Endothelial cell of umbilical vein (primary cell): Measurements from ENCODE around the gene DPPA2. TPM values are rescaled to one million over a fixed set of nuclear protein-coding genes. Genes with fewer than 3 reads are reported as not detected.

ENCODE experiments used
- BruUV-seq: library from RNA; stranded (reverse); fragments of 400-500 nt; replicated peaks from 2 replicates; lab custom pipeline; 2021; lab: Mats Ljungman, UMichigan
- CTCF ChIA-PET: fragments of 300-600, 350-600 bp; sonication (Branson Sonifier 250); formaldehyde crosslinking; loops from one replicate; lab custom pipeline; 2021; ENCODE audit warnings: antibody characterized with exemption, inconsistent platforms; lab: Charles Lee
- POLR2A ChIA-PET: fragments of 300-600, 350-600 bp; sonication (Branson Sonifier 250); formaldehyde crosslinking; loops from one replicate; lab custom pipeline; 2021; ENCODE audit warnings: antibody characterized with exemption, inconsistent platforms; lab: Charles Lee
- DNase-seq: peaks from one replicate; pipeline ENCODE4 v3.0.0-alpha.2; 2011; ENCODE audit warnings: low read depth, low spot score
- FAIRE-seq: peaks from 2 replicates; lab custom pipeline; 2011; peaks lifted over from hg19 to GRCh38; lab: Jason Lieb, UNC
- H2AFZ ChIP-seq: 2 replicates; pipeline ENCODE4 v1.6.0; 2012; ENCODE audit warnings: low read depth, low read length, control low read depth, inconsistent platforms
- H3K27ac ChIP-seq: 2 replicates; pipeline ENCODE4 v1.5.1; 2011; ENCODE audit warnings: low read depth, mild to moderate bottlenecking, control low read depth, low read length, moderate library complexity; ENCODE audit not compliant: insufficient read depth
- H3K27me3 ChIP-seq, 2 experiments: 2 replicates each; pipeline versions ENCODE4 v1.6.0 to v1.6.1; 2011; ENCODE audit warnings: low read length in 2 of 2, mixed read lengths in 1 of 2; ENCODE audit not compliant: control insufficient read depth in 2 of 2, insufficient read depth in 2 of 2
- H3K36me3 ChIP-seq, 2 experiments: 2 replicates in 1 of 2; 3 replicates in 1 of 2; pipeline ENCODE4 v1.5.1; 2011; ENCODE audit warnings: low read length in 2 of 2, mild to moderate bottlenecking in 1 of 2, moderate library complexity in 1 of 2; ENCODE audit not compliant: control insufficient read depth in 2 of 2, insufficient read depth in 2 of 2; ENCODE audit errors: extremely low read depth in 1 of 2
- H3K4me1 ChIP-seq: 3 replicates; pipeline ENCODE4 v1.5.1; 2011; ENCODE audit warnings: mild to moderate bottlenecking, low read length; ENCODE audit not compliant: control insufficient read depth, insufficient read depth; ENCODE audit errors: extremely low read depth
- H3K4me2 ChIP-seq: 2 replicates; pipeline ENCODE4 v1.6.1; 2011; ENCODE audit warnings: low read length, control low read depth, mixed read lengths; ENCODE audit not compliant: insufficient read depth
- H3K4me3 ChIP-seq, 3 experiments: fragments of 200-600 bp in 1 of 3; sonication (generic), shearing (Covaris generic) in 1 of 3; replicated peaks in 1 of 3; 2 replicates each; pipeline ENCODE4 v1.5.1; 2011 to 2016; ENCODE audit warnings: control low read depth in 3 of 3, low read length in 3 of 3, mild to moderate bottlenecking in 2 of 3, inconsistent platforms in 1 of 3, low read depth in 1 of 3, moderate library complexity in 1 of 3; ENCODE audit not compliant: insufficient read depth in 1 of 3
- H3K79me2 ChIP-seq: 2 replicates; pipeline ENCODE4 v1.6.0; 2012; ENCODE audit warnings: low read length, inconsistent platforms; ENCODE audit not compliant: control insufficient read depth, insufficient read depth
- H3K9ac ChIP-seq: replicated peaks from 2 replicates; pipeline ENCODE3; 2011; ENCODE audit warnings: low read length, control low read depth; ENCODE audit not compliant: insufficient read depth; ENCODE audit errors: extremely low read depth
- H3K9me1 ChIP-seq: replicated peaks from 3 replicates; pipeline ENCODE4 v1.6.0; 2011; ENCODE audit warnings: mild to moderate bottlenecking, low read length; ENCODE audit not compliant: control insufficient read depth, insufficient read depth; ENCODE audit errors: extremely low read depth
- H3K9me3 ChIP-seq: replicated peaks from 2 replicates; pipeline ENCODE4 v1.5.1; 2012; ENCODE audit warnings: low read length, inconsistent platforms; ENCODE audit not compliant: control insufficient read depth, insufficient read depth
- H4K20me1 ChIP-seq: replicated peaks from 2 replicates; pipeline ENCODE3; 2011; ENCODE audit warnings: mild to moderate bottlenecking, low read length; ENCODE audit not compliant: control insufficient read depth, insufficient read depth; ENCODE audit errors: extremely low read depth
- CTCF ChIP-seq, 2 donors: IDR thresholded peaks; 1 replicate in 1 of 2; 2 replicates in 1 of 2; pipeline ENCODE4 v1.5.1; 2011; ENCODE audit warnings: low read length in 2 of 2, mild to moderate bottlenecking in 2 of 2, moderate library complexity in 2 of 2, control low read depth in 1 of 2, inconsistent platforms in 1 of 2, low read depth in 1 of 2; ENCODE audit not compliant: insufficient read depth in 1 of 2; ENCODE audit errors: extremely low read depth in 1 of 2
- FOS ChIP-seq: IDR thresholded peaks from 2 replicates; pipeline ENCODE4 v1.6.1; 2011; ENCODE audit warnings: mild to moderate bottlenecking, low read length, moderate library complexity, borderline replicate concordance; ENCODE audit not compliant: insufficient read depth
- GATA2 ChIP-seq: IDR thresholded peaks from 2 replicates; pipeline ENCODE4 v1.7.0; 2011; ENCODE audit warnings: low read depth, mild to moderate bottlenecking, moderate library complexity, mixed read lengths, low read length; ENCODE audit not compliant: insufficient read length, insufficient read depth
- MAX ChIP-seq: IDR thresholded peaks from 2 replicates; pipeline ENCODE4 v1.6.1; 2011; ENCODE audit not compliant: insufficient read depth, insufficient read length
- POLR2A ChIP-seq: IDR thresholded peaks from 2 replicates; pipeline ENCODE4 v1.6.1; 2012; ENCODE audit warnings: low read depth, mild to moderate bottlenecking, control low read depth, low read length
- dilution Hi-C: fragments of 300-500 bp; cut with MboI; formaldehyde crosslinking; loops from one replicate; pipeline ENCODE4 v1.15.0; 2019; ENCODE audit warnings: low sequenced_read_pairs; ENCODE audit not compliant: extremely low pct_ligation_motif_present
- intact Hi-C: fragments of 100-400 bp; cut with micrococcal nuclease; formaldehyde crosslinking; loops from one replicate; pipeline ENCODE4 v1.10.0; 2022
- polyA plus RNA-seq, 4 experiments: library from polyadenylated mRNA; depleted of rRNA in 3 of 4; stranded (reverse) in 3 of 4; unstranded in 1 of 4; fragments of >200 nt; gene quantifications; 2 replicates each; pipeline versions ENCODE4 v1.2.1 to v1.2.3, GENCODE V29; 2011 to 2012; ENCODE audit warnings: missing spikeins in 1 of 4
- total RNA-seq: library from RNA; stranded (reverse); gene quantifications from 2 replicates; pipeline ENCODE4 v1.2.3, GENCODE V29; 2021

The DPPA2 gene
- total and polyA plus RNA-seq, 2 donors (not counting 3 experiments of a cell fraction or from before 2014, with no cell fraction given): not detected

- intact Hi-C loops: no loop called here
Observed at GRCh38 chr3:109355625-109356441, 39.5 kb upstream of the DPPA2 start.

More at GRCh38 chr3:109355625-109356441, 39.5 kb upstream of the DPPA2 start:
- ChIA-PET POLR2A (no interaction called here), CTCF (no interaction called here)
- DNase-seq (no peak), FAIRE-seq (no peak)
- dilution Hi-C loops: no loop called here
- Histone ChIP-seq H3K4me2 (no peak overlapping the region), H3K27ac (no peak overlapping the region), H3K4me3 (no peak overlapping the region), H3K9me3 (no peaks in the 10 kb centered on the region), H4K20me1 (no peaks in the 10 kb centered on the region), H3K9ac (no peak overlapping the region), H3K27me3 (no peaks in the 10 kb centered on the region), H3K36me3 (no peaks in the 10 kb centered on the region), H3K9me1 (no peaks in the 10 kb centered on the region), H3K4me1 (no peaks in the 10 kb centered on the region), H3K79me2 (no peaks in the 10 kb centered on the region), H2AFZ (no peak overlapping the region)
- TF ChIP-seq GATA2 (no peak), CTCF (IDR thresholded peaks at IDR 0.05; ENCODE audit: extremely low read depth in 1 of 2, insufficient read depth in 1 of 2, low read depth in 1 of 2, low read length in 2 of 2) (no peak), FOS (no peak), MAX (no peak), POLR2A (no peak)
- BruUV-seq: no TSS peak
